ENCODE data around the gene CTNNA2.

The CTNNA2 gene

GRCh38 chr2:80062298-80062697 lies 549.4 kb downstream of the CTNNA2 start:
- H2AK5ac ChIP-seq (ENCODE audit: low read length) = no peak overlapping the region
- H3K9me3 ChIP-seq (ENCODE audit: insufficient read depth, low read depth, low read length) = no peaks in the 10 kb centered on the region
- no peak overlapping the region for H3K27ac ChIP-seq (ENCODE audit: low read depth, low read length)
- H3K79me1 ChIP-seq (ENCODE audit: low read length) = no peaks in the 10 kb centered on the region
- no peaks in the 10 kb centered on the region for H3K27me3 ChIP-seq (ENCODE audit: insufficient read depth, low read length)
- H4K8ac ChIP-seq (ENCODE audit: low read depth, low read length) = no peak overlapping the region
- H3K9ac ChIP-seq (ENCODE audit: low read length) = no peak overlapping the region
- no peak overlapping the region for H3K18ac ChIP-seq (ENCODE audit: low read length)
- H2BK5ac ChIP-seq (ENCODE audit: low read depth, low read length, poor library complexity) = no peak overlapping the region
- H3K4ac ChIP-seq (ENCODE audit: low read depth, low read length) = no peak overlapping the region
- H2BK12ac ChIP-seq (ENCODE audit: low read length) = no peak overlapping the region
- H2AFZ ChIP-seq (ENCODE audit: insufficient read depth, low read length, poor library complexity) = no peak overlapping the region
- DNase-seq = no peak
- H3K23ac ChIP-seq (ENCODE audit: low read length) = no peak overlapping the region
- no peaks in the 10 kb centered on the region for H3K36me3 ChIP-seq (ENCODE audit: control insufficient read depth in 1 of 2, insufficient read depth in 2 of 2, low read length in 2 of 2)
- H3K79me2 ChIP-seq (ENCODE audit: control insufficient read depth, insufficient read depth, low read length, poor library complexity) = no peaks in the 10 kb centered on the region
- H4K12ac ChIP-seq (ENCODE audit: low read depth, low read length) = no peak overlapping the region
- no peaks in the 10 kb centered on the region for H3K4me1 ChIP-seq (ENCODE audit: control insufficient read depth in 1 of 2, insufficient read depth in 2 of 2, low read length in 2 of 2)
- no peak overlapping the region for H3K4me2 ChIP-seq (ENCODE audit: low read length)
- H3K14ac ChIP-seq (ENCODE audit: low read length) = no peak overlapping the region
- H4K91ac ChIP-seq (ENCODE audit: low read depth, low read length) = no peak overlapping the region
- no peak overlapping the region for H2BK120ac ChIP-seq (ENCODE audit: insufficient read depth, low read length, poor library complexity)
- no peak overlapping the region for H3K4me3 ChIP-seq (ENCODE audit: low read depth, low read length)

- no peak for DNase-seq
- no peak overlapping the region for H2BK120ac ChIP-seq (ENCODE audit: insufficient read depth, low read length, poor library complexity)
- H2BK5ac ChIP-seq (ENCODE audit: low read depth, low read length, poor library complexity) = no peak overlapping the region
- no peak overlapping the region for H4K8ac ChIP-seq (ENCODE audit: low read depth, low read length)
- no peak overlapping the region for H3K4me2 ChIP-seq (ENCODE audit: low read length)
- H3K79me1 ChIP-seq (ENCODE audit: low read length) = no peaks in the 10 kb centered on the region
- no peaks in the 10 kb centered on the region for H3K79me2 ChIP-seq (ENCODE audit: control insufficient read depth, insufficient read depth, low read length, poor library complexity)
- H3K27ac ChIP-seq (ENCODE audit: low read depth, low read length) = no peak overlapping the region
- no peak overlapping the region for H3K9ac ChIP-seq (ENCODE audit: low read length)
- no peaks in the 10 kb centered on the region for H3K4me1 ChIP-seq (ENCODE audit: control insufficient read depth in 1 of 2, insufficient read depth in 2 of 2, low read length in 2 of 2)
- H3K36me3 ChIP-seq (ENCODE audit: control insufficient read depth in 1 of 2, insufficient read depth in 2 of 2, low read length in 2 of 2) = no peaks in the 10 kb centered on the region
- no peak overlapping the region for H2BK12ac ChIP-seq (ENCODE audit: low read length)
- no peak overlapping the region for H4K91ac ChIP-seq (ENCODE audit: low read depth, low read length)
- WGBS (ENCODE audit: extremely low coverage, insufficient coverage, insufficient read length) = no CpG with 5 or more reads among the region's 4 CpGs
- no peak overlapping the region for H2AFZ ChIP-seq (ENCODE audit: insufficient read depth, low read length, poor library complexity)
- H2AK5ac ChIP-seq (ENCODE audit: low read length) = no peak overlapping the region
- no peak overlapping the region for H3K4ac ChIP-seq (ENCODE audit: low read depth, low read length)
- no peak overlapping the region for H3K14ac ChIP-seq (ENCODE audit: low read length)
- no peak overlapping the region for H3K18ac ChIP-seq (ENCODE audit: low read length)
- no peaks in the 10 kb centered on the region for H3K9me3 ChIP-seq (ENCODE audit: insufficient read depth, low read depth, low read length)
- H3K4me3 ChIP-seq (ENCODE audit: low read depth, low read length) = no peak overlapping the region
- H3K27me3 ChIP-seq (ENCODE audit: insufficient read depth, low read length) = no peaks in the 10 kb centered on the region
- no peak overlapping the region for H3K23ac ChIP-seq (ENCODE audit: low read length)
- no peak overlapping the region for H4K12ac ChIP-seq (ENCODE audit: low read depth, low read length)
Measured at GRCh38 chr2:80068038-80068731, 555.3 kb downstream of the CTNNA2 start.

GRCh38 chr2:80070587-80070986 lies 557.7 kb downstream of the CTNNA2 start:
- H3K4me2 ChIP-seq (ENCODE audit: low read length) = no peak overlapping the region
- H4K12ac ChIP-seq (ENCODE audit: low read depth, low read length) = no peak overlapping the region
- no peak overlapping the region for H2BK5ac ChIP-seq (ENCODE audit: low read depth, low read length, poor library complexity)
- H2AK5ac ChIP-seq (ENCODE audit: low read length) = no peak overlapping the region
- no peak overlapping the region for H3K18ac ChIP-seq (ENCODE audit: low read length)
- H3K27ac ChIP-seq (ENCODE audit: low read depth, low read length) = no peak overlapping the region
- WGBS (ENCODE audit: extremely low coverage, insufficient coverage, insufficient read length) = no CpG with 5 or more reads among the region's 4 CpGs
- H3K9me3 ChIP-seq (ENCODE audit: insufficient read depth, low read depth, low read length) = no peaks in the 10 kb centered on the region
- H3K27me3 ChIP-seq (ENCODE audit: insufficient read depth, low read length) = no peaks in the 10 kb centered on the region
- H3K36me3 ChIP-seq (ENCODE audit: control insufficient read depth in 1 of 2, insufficient read depth in 2 of 2, low read length in 2 of 2) = no peaks in the 10 kb centered on the region
- H3K4me3 ChIP-seq (ENCODE audit: low read depth, low read length) = no peak overlapping the region
- H3K4ac ChIP-seq (ENCODE audit: low read depth, low read length) = no peak overlapping the region
- H2AFZ ChIP-seq (ENCODE audit: insufficient read depth, low read length, poor library complexity) = no peak overlapping the region
- H3K9ac ChIP-seq (ENCODE audit: low read length) = no peak overlapping the region
- no peaks in the 10 kb centered on the region for H3K79me1 ChIP-seq (ENCODE audit: low read length)
- H3K79me2 ChIP-seq (ENCODE audit: control insufficient read depth, insufficient read depth, low read length, poor library complexity) = no peaks in the 10 kb centered on the region
- H4K91ac ChIP-seq (ENCODE audit: low read depth, low read length) = no peak overlapping the region
- no peaks in the 10 kb centered on the region for H3K4me1 ChIP-seq (ENCODE audit: control insufficient read depth in 1 of 2, insufficient read depth in 2 of 2, low read length in 2 of 2)
- no peak overlapping the region for H2BK120ac ChIP-seq (ENCODE audit: insufficient read depth, low read length, poor library complexity)
- H3K14ac ChIP-seq (ENCODE audit: low read length) = no peak overlapping the region
- no peak for DNase-seq
- H2BK12ac ChIP-seq (ENCODE audit: low read length) = no peak overlapping the region
- no peak overlapping the region for H4K8ac ChIP-seq (ENCODE audit: low read depth, low read length)
- H3K23ac ChIP-seq (ENCODE audit: low read length) = no peak overlapping the region

- H3K27ac ChIP-seq (ENCODE audit: low read depth, low read length) = no peak overlapping the region
- no peak overlapping the region for H3K9ac ChIP-seq (ENCODE audit: low read length)
- no peaks in the 10 kb centered on the region for H3K4me1 ChIP-seq (ENCODE audit: control insufficient read depth in 1 of 2, insufficient read depth in 2 of 2, low read length in 2 of 2)
- WGBS (ENCODE audit: extremely low coverage, insufficient coverage, insufficient read length) = no CpG with 5 or more reads among the region's 2 CpGs
- H2BK5ac ChIP-seq (ENCODE audit: low read depth, low read length, poor library complexity) = no peak overlapping the region
- no peaks in the 10 kb centered on the region for H3K79me2 ChIP-seq (ENCODE audit: control insufficient read depth, insufficient read depth, low read length, poor library complexity)
- H3K27me3 ChIP-seq (ENCODE audit: insufficient read depth, low read length) = no peaks in the 10 kb centered on the region
- H4K91ac ChIP-seq (ENCODE audit: low read depth, low read length) = no peak overlapping the region
- H3K36me3 ChIP-seq (ENCODE audit: control insufficient read depth in 1 of 2, insufficient read depth in 2 of 2, low read length in 2 of 2) = no peaks in the 10 kb centered on the region
- no peak overlapping the region for H3K14ac ChIP-seq (ENCODE audit: low read length)
- no peak overlapping the region for H2AFZ ChIP-seq (ENCODE audit: insufficient read depth, low read length, poor library complexity)
- no peak overlapping the region for H3K18ac ChIP-seq (ENCODE audit: low read length)
- no peak overlapping the region for H2BK12ac ChIP-seq (ENCODE audit: low read length)
- DNase-seq = no peak
- H3K4me2 ChIP-seq (ENCODE audit: low read length) = no peak overlapping the region
- no peak overlapping the region for H3K23ac ChIP-seq (ENCODE audit: low read length)
- H3K4me3 ChIP-seq (ENCODE audit: low read depth, low read length) = no peak overlapping the region
- no peaks in the 10 kb centered on the region for H3K9me3 ChIP-seq (ENCODE audit: insufficient read depth, low read depth, low read length)
- no peak overlapping the region for H4K8ac ChIP-seq (ENCODE audit: low read depth, low read length)
- H4K12ac ChIP-seq (ENCODE audit: low read depth, low read length) = no peak overlapping the region
- no peak overlapping the region for H2AK5ac ChIP-seq (ENCODE audit: low read length)
- H2BK120ac ChIP-seq (ENCODE audit: insufficient read depth, low read length, poor library complexity) = no peak overlapping the region
- no peaks in the 10 kb centered on the region for H3K79me1 ChIP-seq (ENCODE audit: low read length)
- no peak overlapping the region for H3K4ac ChIP-seq (ENCODE audit: low read depth, low read length)
Measured at GRCh38 chr2:80071941-80072340, 559.1 kb downstream of the CTNNA2 start.
